Hematopoietic multipotent progenitor cell treated with erythropoietin and hydrocortisone succinate and interleukin-3 and kit ligand, for 17 days (in vitro differentiated cells): ENCODE results near the gene TEX48.

Experiments
- DNase-seq: peaks from one replicate; pipeline ENCODE4 v3.0.0-alpha.2; 2015; ENCODE audit warnings: low spot score

Gene TEX48

DNA sequence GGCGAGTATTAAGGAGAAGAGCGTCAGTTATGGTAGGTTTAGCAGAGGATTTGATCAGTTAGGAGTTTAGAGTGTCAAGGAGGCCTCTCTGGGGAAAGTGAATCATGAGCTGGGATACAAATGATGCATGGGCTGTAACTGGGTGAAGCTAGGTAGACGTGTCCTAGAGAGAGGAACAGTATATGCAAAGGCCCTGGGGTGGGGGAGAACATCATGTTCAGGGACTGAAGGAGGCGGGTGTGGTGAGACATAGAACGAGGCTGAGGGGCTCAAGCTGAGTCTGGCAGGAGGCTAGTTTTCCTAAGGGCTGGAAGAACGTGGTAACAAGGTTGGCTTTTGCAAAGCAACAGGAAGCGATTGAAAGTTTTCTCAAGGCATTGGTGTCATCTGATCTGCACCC is 60.4 kb downstream of the TEX48 start:
- DNase-seq: no peak

DNA sequence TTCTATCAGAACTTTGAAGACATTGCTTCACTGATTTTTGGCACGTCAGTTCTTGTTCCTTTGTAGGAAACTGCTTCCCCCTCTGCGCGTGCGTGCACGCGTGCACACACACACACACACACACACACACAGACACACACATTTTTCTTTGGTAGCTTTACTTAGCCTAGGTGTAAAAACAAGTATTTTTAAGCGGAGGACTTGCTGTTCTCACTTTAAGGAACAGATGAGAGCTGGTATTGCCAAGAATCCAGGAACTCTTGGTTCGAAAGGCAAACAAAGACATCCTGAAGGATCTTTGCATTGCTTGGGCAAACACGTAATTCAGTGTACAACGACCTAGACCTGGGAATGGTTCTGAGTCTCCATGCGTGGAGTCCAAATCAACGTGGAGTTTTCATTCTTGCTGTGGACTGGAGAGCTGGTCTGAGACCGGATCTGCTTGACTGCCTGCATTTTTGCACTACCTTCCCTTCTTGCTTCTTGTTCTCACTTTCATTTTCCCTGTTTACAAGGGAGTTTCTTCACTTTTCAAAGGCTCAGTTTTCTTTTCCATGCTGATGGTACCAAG is 62.7 kb downstream of the TEX48 start:
- DNase-seq: no peak

DNA sequence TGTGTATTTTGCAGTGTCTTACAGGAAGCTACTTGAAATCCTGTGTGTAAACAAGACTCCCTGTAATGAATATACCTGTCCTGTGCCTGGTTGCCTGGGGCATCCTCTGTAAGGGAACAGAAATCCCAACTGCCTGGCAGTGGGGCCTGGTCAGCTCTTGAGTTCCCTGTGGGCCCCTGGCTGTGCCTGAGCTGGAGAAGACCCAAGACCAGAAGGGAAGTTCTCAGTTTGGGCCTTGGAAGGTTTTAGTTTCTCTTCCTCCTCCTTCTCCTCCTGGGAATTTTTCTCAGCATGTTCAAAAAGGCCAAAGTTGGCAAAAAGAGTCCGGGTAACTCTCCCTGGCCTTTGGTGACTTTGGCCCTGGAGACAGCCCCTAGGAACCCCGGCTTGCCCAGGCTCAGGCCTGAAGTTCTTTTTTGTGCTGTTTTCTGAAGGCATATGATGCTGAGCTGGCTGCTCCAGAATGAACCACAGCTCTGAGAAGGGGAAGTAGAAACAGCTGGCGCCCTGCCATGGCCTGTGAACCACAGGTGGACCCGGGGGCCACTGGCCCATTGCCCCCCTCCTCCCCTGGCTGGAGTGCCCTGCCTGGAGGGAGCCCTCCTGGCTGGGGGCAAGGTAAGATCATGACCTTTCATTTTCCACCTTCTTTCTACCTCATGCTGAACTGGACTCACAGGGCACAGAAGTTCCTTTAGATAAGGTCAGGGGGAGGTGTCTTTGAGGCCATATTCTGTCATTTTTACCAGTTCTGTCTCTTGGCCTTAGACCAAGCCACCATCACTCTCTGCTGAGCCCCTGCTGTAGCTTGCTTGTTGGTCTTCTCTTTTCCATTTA is 65.1 kb downstream of the TEX48 start:
- DNase-seq: no peak
